Colonic mucosa (tissue), 4 donors: ENCODE data around the gene HIRA. TPM values are rescaled to one million over a fixed set of nuclear protein-coding genes. Genes with fewer than 3 reads are reported as not detected.
"Not testable (repeated sequence)": the region's sequence is repeated elsewhere in the genome, so short reads cannot be mapped to it uniquely, and the experiment has no call there.

Experiments used
- DNase-seq: peaks from one replicate; pipeline ENCODE4 v3.0.0-alpha.2; 2020
- H3K27ac ChIP-seq: fragments of 200-600 bp; one replicate; pipeline ENCODE4 v1.8.0; 2021
- H3K27me3 ChIP-seq: fragments of 200-600 bp; one replicate; pipeline ENCODE4 v1.8.0; 2021
- H3K36me3 ChIP-seq: fragments of 200-600 bp; one replicate; pipeline ENCODE4 v1.8.0; 2021
- H3K4me1 ChIP-seq: fragments of 200-600 bp; one replicate; pipeline ENCODE4 v1.8.0; 2021; ENCODE audit warnings: mild to moderate bottlenecking
- H3K4me3 ChIP-seq: fragments of 200-600 bp; one replicate; pipeline ENCODE4 v1.8.0; 2021
- H3K9ac ChIP-seq, 2 donors: one replicate each; pipeline ENCODE4 v1.7.0; 2013; ENCODE audit warnings: control low read depth in 2 of 2, low read depth in 2 of 2, low read length in 2 of 2
- H3K9me3 ChIP-seq: fragments of 200-600 bp; one replicate; pipeline ENCODE4 v1.8.0; 2021
- CTCF ChIP-seq: fragments of 200-600 bp; IDR thresholded peaks from one replicate; pipeline ENCODE4 v1.8.0; 2022; ENCODE audit warnings: antibody characterized with exemption, mild to moderate bottlenecking
- intact Hi-C: fragments of 100-400 bp; cut with DNase I; formaldehyde crosslinking; loops from one replicate; pipeline ENCODE4 v1.14.1; 2022
- total RNA-seq, 2 donors: library from RNA; stranded (reverse); fragmentation: NEBNext Ultra II Directional in 1 of 2; extraction: Animal tissue kit (Norgen Biotek cat#: 25700) in 1 of 2; gene quantifications; one replicate each; pipeline ENCODE4 v1.2.1, GENCODE V29; 2021
- donor health status: healthy.
- donor health status: DM: no; HTN: no; CAD: no.
- donor health status: DM: no; HTN: no; CAD: no.

Gene HIRA
- total RNA-seq, 2 donors from 2014 or later = 22.3 to 41.5 TPM

- no peak overlapping the region for H3K4me3 ChIP-seq
- no peak overlapping the region for H3K27ac ChIP-seq
- no peak for TF ChIP-seq CTCF
- H3K9me3 ChIP-seq = no peaks in the 10 kb centered on the region
- peaks cover 13% of the 10 kb centered on the region for H3K4me1 ChIP-seq
- intact Hi-C loops = no loop called here
- H3K9ac ChIP-seq = no peak overlapping the region
- DNase-seq = no peak
- no peaks in the 10 kb centered on the region for H3K27me3 ChIP-seq
- H3K36me3 ChIP-seq = peaks cover 5% of the 10 kb centered on the region
These were observed 17.9 kb upstream of the HIRA start for GRCh38 chr22:19449422-19449767.

- peaks cover 3% of the 10 kb centered on the region for H3K36me3 ChIP-seq
- no peak overlapping the region for H3K4me3 ChIP-seq
- H3K27me3 ChIP-seq = no peaks in the 10 kb centered on the region
- no peaks in the 10 kb centered on the region for H3K9me3 ChIP-seq
- DNase-seq = no peak
- intact Hi-C loops = no loop called here
- H3K4me1 ChIP-seq = peaks cover 13% of the 10 kb centered on the region
- no peak for TF ChIP-seq CTCF
- H3K9ac ChIP-seq = no peak overlapping the region
- no peak overlapping the region for H3K27ac ChIP-seq
These were observed 17.3 kb upstream of the HIRA start for GRCh38 chr22:19448739-19449421.

- no peaks in the 10 kb centered on the region for H3K36me3 ChIP-seq
- no peak for TF ChIP-seq CTCF
- intact Hi-C loops = no loop called here
These were observed 16.6 kb upstream of the HIRA start for GRCh38 chr22:19448076-19448607.

GRCh38 chr22:19447330-19448075 lies 16.0 kb upstream of the HIRA start, which contains the start of gene C22orf39:
C22orf39 (minus strand) TSS chr22:19447711; CDS start chr22:19447688, 23 bp downstream.
- no peaks in the 10 kb centered on the region for H3K27me3 ChIP-seq
- intact Hi-C loops = no loop called here
- H3K9ac ChIP-seq = peak within 1 kb of the TSS; percentile 67 to 70
- peak; percentile 92 for DNase-seq
- no peaks in the 10 kb centered on the region for H3K9me3 ChIP-seq
- no peaks in the 10 kb centered on the region for H3K36me3 ChIP-seq
- peak within 1 kb of the TSS; percentile 94 for H3K4me3 ChIP-seq
- no peak for TF ChIP-seq CTCF
- peak within 1 kb of the TSS; percentile 87 for H3K27ac ChIP-seq
- H3K4me1 ChIP-seq = peaks cover 13% of the 10 kb centered on the region

More at GRCh38 chr22:19448076-19448607, 16.6 kb upstream of the HIRA start:
- H3K27me3 ChIP-seq = no peaks in the 10 kb centered on the region
- peak overlapping the region; percentile 67 to 70 for H3K9ac ChIP-seq
- H3K9me3 ChIP-seq = no peaks in the 10 kb centered on the region
- H3K4me1 ChIP-seq = peaks cover 13% of the 10 kb centered on the region
- H3K27ac ChIP-seq = peak overlapping the region; percentile 87
- H3K4me3 ChIP-seq = peak overlapping the region; percentile 94
- peak; percentile 52 for DNase-seq

GRCh38 chr22:19446603-19447329 lies 15.2 kb upstream of the HIRA start:
- TF ChIP-seq CTCF = no peak
- Histone ChIP-seq H3K36me3 (no peaks in the 10 kb centered on the region), H3K9me3 (no peaks in the 10 kb centered on the region), H3K9ac (peak overlapping the region; percentile 67 to 70), H3K4me1 (peaks cover 13% of the 10 kb centered on the region), H3K27me3 (no peaks in the 10 kb centered on the region), H3K27ac (peak overlapping the region; percentile 87), H3K4me3 (peak overlapping the region; percentile 94)
- intact Hi-C loops = no loop called here
- peak; percentile 32 for DNase-seq

- peaks cover 13% of the 10 kb centered on the region for H3K4me1 ChIP-seq
- H3K4me3 ChIP-seq, H3K27me3 ChIP-seq, H3K36me3 ChIP-seq, H3K9ac ChIP-seq, H3K27ac ChIP-seq, H3K9me3 ChIP-seq, intact Hi-C loops, DNase-seq: not testable (repeated sequence)
These were observed 13.9 kb upstream of the HIRA start for GRCh38 chr22:19445279-19445982.
